ENCODE data around the gene GGA3. TPM values are rescaled to one million over a fixed set of nuclear protein-coding genes. Genes with fewer than 3 reads are reported as not detected.

GGA3 gene
- total and polyA plus RNA-seq, 2 experiments from 2014 or later: 22.5 to 54.3 TPM

DNA sequence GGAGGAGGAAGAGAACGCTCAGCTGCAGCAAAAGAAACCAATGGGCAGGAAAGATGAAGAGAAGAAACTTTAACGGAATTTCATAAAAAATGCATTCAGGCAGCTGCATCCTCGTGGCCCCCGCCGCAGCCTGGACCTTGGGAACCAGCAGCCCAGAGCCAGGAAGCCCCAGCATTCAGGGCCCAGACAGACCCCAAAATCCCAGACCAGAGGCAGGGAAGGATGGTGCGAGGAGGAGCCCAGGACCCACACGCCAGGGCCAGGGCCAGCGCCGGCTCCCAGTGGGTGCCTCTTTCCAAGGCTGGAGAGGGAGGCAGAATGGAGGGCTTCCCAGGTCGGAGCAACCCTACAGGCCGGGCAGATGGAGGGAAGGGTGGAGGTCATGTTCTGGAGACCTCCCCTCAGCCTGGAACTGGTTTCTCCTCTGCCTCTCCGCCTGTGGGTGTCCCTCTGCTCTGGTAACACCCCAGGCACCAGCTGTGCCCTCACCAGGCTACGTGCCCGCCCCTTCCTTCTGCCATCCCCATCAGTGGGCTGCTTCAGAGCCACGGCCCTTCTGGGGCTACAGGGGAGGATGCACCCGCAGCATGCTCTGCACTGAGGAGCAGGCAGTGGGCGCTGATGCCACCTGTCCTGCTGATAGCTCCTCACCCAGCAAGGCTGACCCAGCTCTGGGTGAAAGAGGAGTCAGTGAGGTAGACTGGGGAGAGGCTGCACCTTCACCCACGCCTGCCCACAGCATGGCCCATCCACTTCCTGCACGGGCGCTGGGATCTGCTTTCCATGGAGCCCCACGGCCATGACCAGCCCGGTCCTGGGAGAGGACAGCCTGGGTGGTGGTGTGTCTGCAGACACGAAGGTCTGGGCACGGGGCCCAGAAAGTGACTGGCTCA lies 10.8 kb upstream of the GGA3 start:
- peaks cover 17% of the 10 kb centered on the region for H3K27me3 Mint-ChIP-seq (ENCODE audit: insufficient read depth, low read depth, poor library complexity)
- no peaks in the 10 kb centered on the region for H3K36me3 ChIP-seq (ENCODE audit: insufficient read depth)
- no peak for DNase-seq (ENCODE audit: low spot score)
- H3K36me3 Mint-ChIP-seq (ENCODE audit: low read depth): peaks cover 15% of the 10 kb centered on the region
- no peaks in the 10 kb centered on the region for H3K9me2 ChIP-seq (ENCODE audit: insufficient read depth)
- H4K20me1 ChIP-seq (replicated peaks; ENCODE audit: insufficient read depth): no peaks in the 10 kb centered on the region
- no peaks in the 10 kb centered on the region for H3K27me3 ChIP-seq (ENCODE audit: insufficient read depth)
- H3K27ac Mint-ChIP-seq: no peak overlapping the region
- H3K4me3 Mint-ChIP-seq: peak overlapping the region; percentile 70
- H3K79me2 ChIP-seq (replicated peaks; ENCODE audit: insufficient read depth): no peaks in the 10 kb centered on the region
- no peak for TF ChIP-seq REST (IDR thresholded peaks at IDR 0.05; ENCODE audit: unreplicated experiment)
- TF ChIP-seq CTCF (conservative IDR thresholded peaks at IDR 0.05; ENCODE audit: low read depth in 2 of 2): peak in 1 of 2 experiments; percentile 21; a peak in 2 of 4 replicates
- H3K27ac ChIP-seq (ENCODE audit: low read depth): no peak overlapping the region
- peak overlapping the region; percentile 98 for H2AFZ ChIP-seq
- peaks cover 10% of the 10 kb centered on the region for H3K4me1 ChIP-seq (ENCODE audit: insufficient read depth)
- H3K9me3 Mint-ChIP-seq: no peaks in the 10 kb centered on the region
- H3K4me1 Mint-ChIP-seq: peaks cover 21% of the 10 kb centered on the region
- peak overlapping the region; percentile 99 for H3K4me3 ChIP-seq
- H3K4me2 ChIP-seq: peak overlapping the region; percentile 96
- peaks cover 29% of the 10 kb centered on the region for H3F3A ChIP-seq (replicated peaks; ENCODE audit: low read depth)
- ATAC-seq: no peak; the same call in 2 of the 3 replicates

GRCh38 chr17:75271233-75271954 lies 10.0 kb upstream of the GGA3 start:
- peak overlapping the region; percentile 99 for H3K4me3 ChIP-seq
- ATAC-seq: peak; percentile 21
- Mint-ChIP-seq H3K4me1 (peaks cover 21% of the 10 kb centered on the region), H3K9me3 (no peaks in the 10 kb centered on the region), H3K27ac (no peak overlapping the region), H3K36me3 (ENCODE audit: low read depth) (peaks cover 23% of the 10 kb centered on the region), H3K4me3 (peak overlapping the region; percentile 70), H3K27me3 (ENCODE audit: insufficient read depth, low read depth, poor library complexity) (peaks cover 17% of the 10 kb centered on the region)
- DNase-seq (ENCODE audit: low spot score): peak; percentile 84
- no peaks in the 10 kb centered on the region for H4K20me1 ChIP-seq (replicated peaks; ENCODE audit: insufficient read depth)
- peak overlapping the region; percentile 96 for H3K4me2 ChIP-seq
- peak overlapping the region; percentile 98 for H2AFZ ChIP-seq
- H3K36me3 ChIP-seq (ENCODE audit: insufficient read depth): peaks cover under 1% of the 10 kb centered on the region; the same call in 1 of the 2 replicates
- H3K79me2 ChIP-seq (replicated peaks; ENCODE audit: insufficient read depth): no peaks in the 10 kb centered on the region
- H3F3A ChIP-seq (replicated peaks; ENCODE audit: low read depth): peaks cover 37% of the 10 kb centered on the region
- H3K27ac ChIP-seq (ENCODE audit: low read depth): no peak overlapping the region
- H3K9me2 ChIP-seq (ENCODE audit: insufficient read depth): no peaks in the 10 kb centered on the region
- peaks cover 10% of the 10 kb centered on the region for H3K4me1 ChIP-seq (ENCODE audit: insufficient read depth)
- H3K27me3 ChIP-seq (ENCODE audit: insufficient read depth): no peaks in the 10 kb centered on the region
- TF ChIP-seq REST (IDR thresholded peaks at IDR 0.05; ENCODE audit: unreplicated experiment) (peak; percentile 6), CREB1 (CRISPR knock-in tag; IDR thresholded peaks at IDR 0.05; ENCODE audit: low read depth) (peak; percentile 94), ZNF331 (CRISPR knock-in tag; IDR thresholded peaks at IDR 0.05; ENCODE audit: low read depth) (no peak), EZH2 (IDR thresholded peaks at IDR 0.05; ENCODE audit: low read depth, unreplicated experiment) (no peak), ETS1 (IDR thresholded peaks at IDR 0.05) (no peak), JUNB (IDR thresholded peaks at IDR 0.05; ENCODE audit: unreplicated experiment) (no peak), NANOG (IDR thresholded peaks at IDR 0.05; ENCODE audit: borderline replicate concordance) (no peak), STAT1 (IDR thresholded peaks at IDR 0.05; ENCODE audit: unreplicated experiment) (no peak), EZH2phosphoT487 (IDR thresholded peaks at IDR 0.05; ENCODE audit: unreplicated experiment) (no peak)

Measured in GM23338 (cell line).